Activated CD8-positive, alpha-beta memory T cell treated with anti-CD3 and anti-CD28 coated beads, Interleukin-2, amount 50 U/mL, for 4 hours (primary cell): ENCODE results near the gene ZNF480.
"Not testable (repeated sequence)": the region's sequence is repeated elsewhere in the genome, so short reads cannot be mapped to it uniquely, and the experiment has no call there.

ENCODE experiments used
- DNase-seq: peaks from one replicate; pipeline ENCODE4 v3.0.0-alpha.2; 2020

The ZNF480 gene

DNA sequence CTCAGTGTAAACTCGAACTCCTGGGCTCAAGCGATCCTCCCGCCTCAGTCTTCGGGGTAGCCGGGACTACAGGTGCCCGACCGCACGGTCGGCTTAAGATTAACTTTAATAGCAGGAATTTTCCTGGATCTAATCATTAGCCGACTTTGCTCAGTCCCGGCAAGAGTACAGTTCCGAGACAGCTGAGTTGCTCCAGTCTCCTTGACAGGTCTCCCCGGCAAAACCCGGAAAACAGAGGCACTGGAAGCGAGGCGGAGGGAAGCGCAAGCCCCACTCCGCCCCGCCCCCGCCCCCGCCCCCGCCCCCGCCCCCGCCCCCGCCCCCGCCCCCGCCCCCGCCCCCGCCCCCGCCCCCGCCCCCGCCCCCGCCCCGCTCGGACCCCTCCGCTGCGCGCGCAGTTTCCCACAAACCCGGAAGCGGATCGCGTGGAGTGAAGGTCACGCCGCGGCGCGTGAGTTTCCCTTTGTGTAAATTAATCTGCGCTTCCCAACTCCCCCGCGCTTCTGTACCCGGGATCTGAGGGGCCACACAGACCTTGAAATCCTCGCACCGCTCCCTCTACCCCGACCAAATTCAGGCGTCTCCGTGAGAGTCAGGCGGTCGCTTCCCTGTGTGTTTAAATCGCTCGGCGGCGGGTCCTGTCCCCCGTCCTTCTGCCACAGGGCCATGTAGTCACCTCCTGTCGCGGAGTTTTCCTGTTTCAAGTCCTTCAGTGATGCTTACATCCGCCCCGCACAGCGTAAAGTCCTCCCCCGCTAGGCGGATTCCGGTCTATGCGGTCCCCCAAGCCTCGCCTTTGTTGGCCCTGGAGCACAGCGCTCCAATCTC is at the start of gene ZNF480:
TSS of gene ZNF480 (plus strand) at position 397 of the 828 bp plus-strand sequence. CDS start 3,244 bp downstream, outside the sequence.
- DNase-seq, result peak; percentile 84

DNA sequence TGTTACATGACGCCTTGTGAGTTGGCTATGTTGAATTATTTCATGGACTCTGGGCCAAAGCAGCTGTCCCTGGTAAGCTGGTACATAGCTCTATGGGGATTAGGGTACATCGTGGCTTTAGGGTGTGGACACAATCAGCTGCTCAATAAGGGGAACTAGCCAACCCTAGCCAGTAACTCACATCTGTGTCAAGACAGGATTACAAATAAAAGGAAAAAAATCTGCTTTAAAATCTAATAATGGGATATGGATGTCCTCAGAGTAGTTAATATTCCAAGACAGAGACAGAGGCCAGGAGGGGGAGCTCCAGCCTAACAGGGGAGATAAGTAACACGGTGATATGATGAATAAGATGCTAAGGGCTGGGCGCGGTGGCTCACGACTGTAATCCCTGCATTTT is 48.7 kb upstream of the ZNF480 start:
- DNase-seq, result peak; percentile 62

DNA sequence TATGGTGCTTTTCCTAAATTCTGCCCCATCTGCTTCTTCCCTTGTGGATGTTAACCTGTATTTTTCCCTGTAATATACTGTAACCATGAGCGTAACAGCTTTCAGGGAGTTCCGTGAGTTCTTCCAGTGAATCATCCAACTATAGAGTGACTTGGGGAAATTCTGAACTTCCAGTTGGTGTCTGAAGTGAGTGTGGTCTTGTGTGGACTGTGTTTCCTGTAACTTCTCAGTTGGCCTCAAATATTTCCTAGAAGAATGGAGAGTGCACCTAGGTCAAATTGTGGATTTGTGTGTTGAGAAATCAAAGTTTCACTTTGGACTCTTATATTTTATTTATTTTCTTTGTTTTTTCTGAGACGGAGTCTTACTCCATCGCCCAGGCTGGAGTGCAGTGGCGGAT is 38.5 kb upstream of the ZNF480 start:
- no peak for DNase-seq

DNA sequence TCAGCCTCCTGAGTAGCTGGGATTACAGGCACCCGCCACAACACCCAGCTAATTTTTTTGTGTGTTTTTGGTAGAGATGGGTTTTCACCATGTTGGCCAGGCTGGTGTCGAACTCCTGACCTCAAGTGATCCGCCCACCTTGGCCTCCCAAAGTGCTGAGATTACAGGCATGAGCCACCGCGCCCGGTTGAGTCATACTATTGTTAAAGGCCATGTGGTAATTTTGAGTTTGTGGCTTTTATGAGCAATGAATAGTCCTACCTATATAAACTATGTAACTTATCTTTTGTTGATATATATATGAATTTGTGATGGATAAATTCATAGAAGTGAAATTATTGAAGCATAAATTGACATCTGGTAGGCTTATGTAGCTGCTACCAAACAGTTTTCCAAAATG is 31.4 kb upstream of the ZNF480 start:
- not testable (repeated sequence) for DNase-seq

DNA sequence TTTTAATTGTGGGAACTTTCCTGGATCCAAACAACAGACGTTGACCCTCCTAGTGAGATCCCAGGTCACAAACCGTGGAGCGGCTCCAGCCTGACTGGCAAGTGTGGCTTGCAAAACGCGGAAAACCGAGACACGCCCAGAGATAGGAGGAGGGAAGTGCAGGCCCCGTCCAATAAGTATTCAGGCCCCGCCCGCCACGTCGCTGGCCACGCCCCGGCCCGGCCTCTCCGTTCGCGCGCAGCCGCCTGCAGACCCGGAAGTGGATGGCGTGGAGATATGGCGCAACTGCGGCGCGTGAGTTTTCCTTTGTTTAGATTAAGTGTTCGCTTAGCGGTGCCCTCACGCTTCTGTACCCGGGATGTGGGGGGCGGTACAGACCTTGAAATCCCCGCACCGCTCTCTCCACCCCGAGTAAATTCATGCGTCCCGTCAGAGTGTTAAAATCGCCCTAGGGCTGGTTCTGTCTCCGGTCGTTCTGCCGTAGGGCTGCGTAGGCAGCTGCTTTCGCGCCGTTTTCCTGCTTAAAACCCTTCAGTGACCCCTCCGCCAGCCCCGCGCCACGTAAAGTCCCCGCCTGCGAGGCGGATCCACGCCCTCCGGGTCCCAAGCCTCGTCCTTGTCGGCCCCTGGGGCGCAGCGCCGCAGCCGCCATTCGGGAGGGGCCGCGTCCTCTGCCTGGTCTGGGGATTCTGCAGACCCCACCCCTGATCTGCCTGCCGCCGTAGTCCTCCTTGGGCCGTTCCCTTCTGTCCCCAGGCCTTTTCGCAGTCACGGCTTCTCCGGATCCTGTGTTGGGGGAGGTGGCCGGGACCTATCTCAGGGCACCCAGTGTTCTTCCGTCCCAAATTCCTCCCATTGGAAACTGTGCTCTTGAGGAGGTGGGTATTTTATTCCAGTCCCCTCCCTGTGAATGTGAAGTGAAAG is 27.4 kb upstream of the ZNF480 start, which contains the start of gene ZNF766:
TSS of gene ZNF766 (plus strand) at position 250 of the 924 bp plus-strand sequence. CDS start at position 277, 27 bp downstream.
- DNase-seq, result peak; percentile 99

DNA sequence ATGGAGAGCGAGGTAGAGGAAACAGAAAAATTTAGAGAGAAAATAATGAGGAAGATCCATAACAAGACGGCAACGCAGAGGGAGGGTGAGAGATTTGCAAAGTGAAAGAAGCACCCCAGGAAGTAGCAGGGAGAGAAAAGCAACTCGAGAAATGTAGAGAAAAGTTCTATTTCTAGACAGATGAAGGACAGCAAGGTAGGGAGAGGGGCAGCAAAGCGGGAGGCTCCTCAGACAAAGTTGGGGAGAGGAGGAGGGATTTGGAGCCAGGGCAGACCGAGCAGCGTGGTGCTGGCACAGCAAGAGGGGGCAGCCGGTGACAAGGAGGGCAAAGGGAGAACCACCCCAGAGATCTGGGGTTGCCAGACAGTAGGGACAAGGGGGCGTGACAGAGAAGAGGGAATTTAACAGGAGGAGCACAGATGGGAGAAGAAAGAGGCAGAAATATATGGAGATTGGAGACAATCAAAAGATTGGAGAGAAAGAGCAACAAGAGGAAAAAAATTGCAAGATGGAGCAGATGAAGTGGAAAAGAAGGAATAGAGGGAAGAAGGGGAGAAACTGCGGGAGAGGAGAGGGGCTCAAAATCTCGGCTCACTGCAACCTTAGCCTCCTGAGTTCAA is 26.6 kb upstream of the ZNF480 start:
- no peak for DNase-seq

DNA sequence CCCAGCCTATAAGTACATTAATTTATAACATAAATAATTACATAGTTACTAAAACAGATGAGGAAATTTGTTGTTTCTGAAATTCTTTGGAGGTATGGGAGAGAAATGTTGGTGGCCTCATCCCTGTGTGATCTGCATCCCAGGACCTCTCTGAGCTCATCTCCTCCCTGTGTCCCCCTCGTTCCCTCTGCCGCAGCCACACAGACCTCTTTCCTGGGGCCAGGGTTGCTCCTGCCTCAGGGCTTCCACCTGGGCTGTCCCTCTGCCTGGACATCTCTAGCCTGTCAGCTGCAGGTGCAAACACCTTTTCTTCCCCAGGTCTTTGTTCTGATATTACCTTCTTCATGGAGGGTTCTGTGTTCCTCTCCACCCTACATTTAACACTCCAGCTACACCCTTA is 23.7 kb upstream of the ZNF480 start:
- no peak for DNase-seq

DNA sequence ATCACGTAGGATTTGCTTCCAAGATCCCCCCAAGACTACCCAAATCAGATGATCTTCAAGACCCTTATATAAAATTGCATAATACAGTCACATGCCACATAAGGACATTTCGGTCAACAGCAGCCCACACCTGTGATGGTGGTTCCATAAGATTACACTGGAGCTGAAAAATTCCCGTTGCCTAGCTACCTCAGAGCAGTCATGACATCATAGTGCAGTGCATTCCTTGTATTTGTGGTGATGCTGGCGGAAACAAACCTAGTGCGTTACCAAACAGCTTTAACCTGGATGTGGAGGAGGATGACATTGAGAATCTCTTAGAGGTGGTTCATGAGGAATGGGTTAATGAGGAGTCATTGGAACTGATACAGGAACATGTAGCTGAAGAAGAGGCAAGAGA is 22.8 kb upstream of the ZNF480 start:
- DNase-seq, result no peak

DNA sequence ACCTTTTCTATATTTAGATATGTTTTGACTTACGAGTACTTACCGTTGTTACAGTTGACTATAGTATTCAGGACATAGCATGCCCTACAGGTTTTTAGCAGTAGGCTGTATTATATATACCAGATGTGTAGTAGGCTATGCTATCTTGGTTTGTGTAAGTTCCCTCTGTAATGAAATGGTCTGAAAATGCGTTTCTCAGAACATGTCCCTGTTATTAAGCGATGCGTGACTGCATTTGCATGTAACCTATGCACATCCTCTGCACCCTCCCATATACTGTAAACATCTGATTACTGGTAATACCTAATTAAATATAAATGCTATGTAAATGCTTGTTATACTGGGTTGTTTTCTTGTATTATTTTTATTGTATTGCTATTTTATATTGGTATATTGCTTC is 21.0 kb upstream of the ZNF480 start:
- no peak for DNase-seq

DNA sequence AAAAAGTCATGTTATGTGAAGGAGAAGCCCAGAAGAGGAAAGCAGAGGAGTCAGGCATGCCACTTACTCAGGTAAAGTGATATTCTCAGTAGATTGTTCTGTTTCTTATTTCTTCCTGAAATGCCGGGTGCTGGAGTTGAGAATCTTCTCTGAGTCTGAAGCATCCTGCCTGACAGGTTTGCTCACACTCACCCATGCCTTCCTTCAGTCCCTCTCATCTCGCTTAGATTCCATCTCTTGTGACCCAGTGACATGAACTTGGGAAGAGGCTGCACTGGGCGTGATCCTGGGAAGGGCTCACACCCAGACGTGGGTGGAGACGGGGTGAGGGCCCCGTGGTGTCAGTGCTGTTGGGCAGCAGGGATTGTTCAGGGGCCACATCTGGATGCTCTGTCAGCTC is 19.5 kb upstream of the ZNF480 start:
- DNase-seq, result no peak

DNA sequence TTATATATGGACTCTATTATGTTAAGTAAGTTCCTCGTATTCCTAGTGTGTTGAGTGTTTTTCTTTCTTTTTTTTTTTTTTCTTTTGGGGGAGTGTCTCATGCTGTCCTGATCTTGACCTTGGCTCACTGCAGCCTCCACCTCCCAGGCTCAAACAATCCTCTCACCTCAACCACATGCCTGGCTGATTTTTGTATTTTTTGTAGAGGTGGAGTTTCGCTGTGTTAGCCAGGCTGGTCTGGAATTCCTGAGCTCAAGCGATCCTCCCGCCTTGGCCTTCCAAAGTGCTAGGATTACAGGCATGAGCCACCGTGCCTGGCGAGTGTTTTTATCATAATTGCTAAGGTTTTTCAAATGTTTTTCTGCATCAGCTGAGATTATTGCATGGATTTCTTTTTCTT is 10.7 kb upstream of the ZNF480 start:
- DNase-seq, result no peak

DNA sequence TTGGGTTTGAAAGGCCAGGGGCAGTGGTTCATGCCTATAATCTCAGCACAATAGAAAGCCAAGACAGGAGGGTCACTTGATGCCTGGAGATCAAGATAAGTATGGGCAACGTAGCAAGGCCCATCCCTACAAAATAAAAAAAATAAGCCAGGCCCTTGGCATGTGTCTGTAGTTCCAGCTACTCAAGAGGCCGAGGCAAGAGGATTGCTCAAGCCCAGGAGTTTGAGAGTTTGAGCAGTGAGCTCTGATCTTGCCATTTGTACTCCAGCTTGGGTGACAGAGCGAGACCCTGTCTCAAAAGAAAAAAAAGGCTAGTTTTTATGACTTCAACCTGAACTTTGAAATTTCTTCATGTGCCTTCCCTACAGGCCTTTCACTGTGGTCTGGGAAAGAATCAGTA is 5.2 kb upstream of the ZNF480 start:
- no peak for DNase-seq

DNA sequence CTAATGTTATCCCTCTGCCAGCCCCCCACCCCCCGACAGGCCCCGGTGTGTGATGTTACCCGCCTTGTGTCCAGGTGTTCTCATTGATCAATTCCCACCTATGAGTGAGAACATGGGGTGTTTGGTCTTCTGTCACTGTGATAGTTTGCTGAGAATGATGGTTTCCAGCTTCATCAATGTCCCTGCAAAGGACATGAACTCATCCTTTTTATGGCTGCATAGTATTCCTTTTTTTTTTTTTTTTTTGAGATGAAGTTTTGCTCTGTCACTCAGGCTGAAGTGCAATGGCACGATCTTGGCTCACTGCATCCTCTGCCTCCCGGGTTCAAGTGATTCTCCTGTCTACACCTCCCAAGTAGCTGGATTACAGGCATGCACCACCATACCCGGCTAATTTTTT is 4.0 kb upstream of the ZNF480 start:
- DNase-seq, result not testable (repeated sequence)

DNA sequence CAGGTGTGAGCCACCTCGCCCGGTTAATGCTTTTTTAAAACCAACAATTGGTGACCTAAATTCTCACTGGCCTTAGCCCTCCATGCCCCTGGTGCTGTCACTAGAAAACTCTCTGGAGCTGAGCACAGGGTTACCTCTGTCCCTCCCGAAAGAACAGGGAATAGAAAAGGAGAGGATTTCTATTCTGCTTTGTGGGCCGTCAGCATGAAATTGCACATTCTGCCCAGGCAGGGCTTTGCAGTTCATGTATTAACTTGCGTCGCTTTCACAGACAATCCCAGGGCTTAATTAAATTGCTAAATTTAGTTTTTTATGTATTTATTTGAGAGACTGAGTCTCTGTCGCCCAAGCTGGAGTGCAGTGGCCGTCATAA is 583 bp upstream of the ZNF480 start:
- no peak for DNase-seq

DNA sequence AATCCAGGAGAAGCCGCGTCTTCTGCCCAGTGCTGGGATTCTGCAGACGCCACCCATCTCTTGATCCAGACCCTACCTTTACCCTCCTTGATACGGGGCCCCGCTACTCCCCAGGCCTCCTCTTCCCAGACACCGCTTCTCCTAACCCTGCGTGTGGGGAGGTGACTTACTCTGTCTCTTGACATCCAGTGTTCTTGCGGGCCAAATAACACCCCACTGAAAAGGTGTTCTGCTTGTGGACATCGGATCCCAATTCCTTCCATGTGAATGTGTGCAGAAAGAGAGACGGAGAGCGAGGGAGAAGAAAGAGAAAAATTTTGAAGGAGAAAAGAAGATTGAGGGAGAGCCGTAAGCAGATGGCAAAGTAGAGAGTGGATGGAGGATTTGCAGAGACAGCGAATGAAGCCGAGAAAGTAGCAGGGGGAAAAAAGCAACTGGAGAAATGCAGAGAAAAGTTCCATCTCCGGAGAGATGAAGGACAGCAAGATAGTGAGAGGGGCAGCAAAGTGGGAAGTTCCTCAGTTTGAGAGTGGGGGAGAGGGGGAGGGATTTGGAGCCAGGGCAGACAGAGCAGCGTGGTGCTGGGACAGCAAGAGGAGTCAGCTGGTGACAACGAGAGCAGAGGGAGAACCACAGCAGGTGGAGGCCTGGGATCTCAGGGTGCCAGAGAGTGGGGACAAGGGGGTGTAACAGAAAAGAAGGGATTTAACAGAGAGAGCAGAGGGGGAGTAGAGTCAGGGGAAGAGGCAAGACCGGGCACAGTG is 814 bp downstream of the ZNF480 start:
- DNase-seq, result no peak

DNA sequence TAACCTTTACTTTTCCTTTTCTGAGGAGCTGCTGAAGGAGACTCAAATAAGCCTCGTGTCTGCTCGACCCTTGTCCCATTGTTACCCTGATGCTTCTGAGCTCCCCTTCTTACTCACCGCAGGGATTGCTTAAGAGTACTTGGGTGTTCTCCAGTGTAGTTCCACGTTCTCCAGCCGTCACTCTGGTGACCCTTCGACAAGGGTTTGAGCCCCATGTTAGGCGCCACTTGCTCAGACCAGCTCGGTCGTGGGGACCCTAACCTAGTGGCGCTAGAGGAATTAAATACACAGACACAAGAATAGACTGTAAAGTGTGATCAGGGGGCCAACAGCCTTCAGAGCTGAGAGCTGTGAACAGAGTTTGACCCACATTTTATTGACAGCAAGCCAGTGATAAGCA is 10.3 kb downstream of the ZNF480 start:
- no peak for DNase-seq

DNA sequence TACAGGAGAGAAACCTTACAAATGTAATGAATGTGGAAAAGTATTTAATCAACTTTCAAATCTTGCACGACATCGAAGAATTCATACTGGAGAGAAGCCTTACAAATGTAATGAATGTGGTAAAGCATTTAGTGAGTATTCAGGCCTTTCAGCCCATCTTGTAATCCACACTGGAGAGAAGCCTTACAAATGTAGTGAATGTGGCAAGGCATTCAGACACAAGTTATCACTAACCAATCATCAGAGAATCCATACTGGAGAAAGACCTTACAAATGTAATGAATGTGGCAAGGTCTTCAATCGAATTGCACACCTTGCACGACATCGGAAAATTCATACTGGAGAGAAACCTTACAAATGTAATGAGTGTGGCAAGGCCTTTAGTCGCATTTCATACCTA is 25.5 kb downstream of the ZNF480 start:
- DNase-seq, result no peak

DNA sequence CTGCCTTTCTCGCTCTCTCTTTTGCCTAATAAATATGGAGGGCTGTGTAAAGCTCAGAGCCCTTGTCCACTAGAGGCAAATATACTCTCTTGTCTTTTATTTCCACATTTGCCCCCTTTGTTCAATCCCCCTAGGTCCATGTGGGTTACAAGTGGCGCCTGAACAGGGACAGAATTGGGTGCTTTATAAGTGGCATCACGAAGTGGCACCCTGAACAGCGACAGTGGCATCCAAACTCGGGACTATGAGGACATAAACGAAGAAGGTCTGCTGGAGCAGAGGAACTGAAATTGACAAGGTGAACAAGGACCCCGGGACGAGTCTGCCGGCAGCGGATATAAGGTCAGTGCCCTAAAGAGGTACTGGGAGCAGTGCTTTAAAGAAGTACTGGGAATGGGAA is 34.8 kb downstream of the ZNF480 start:
- no peak for DNase-seq

DNA sequence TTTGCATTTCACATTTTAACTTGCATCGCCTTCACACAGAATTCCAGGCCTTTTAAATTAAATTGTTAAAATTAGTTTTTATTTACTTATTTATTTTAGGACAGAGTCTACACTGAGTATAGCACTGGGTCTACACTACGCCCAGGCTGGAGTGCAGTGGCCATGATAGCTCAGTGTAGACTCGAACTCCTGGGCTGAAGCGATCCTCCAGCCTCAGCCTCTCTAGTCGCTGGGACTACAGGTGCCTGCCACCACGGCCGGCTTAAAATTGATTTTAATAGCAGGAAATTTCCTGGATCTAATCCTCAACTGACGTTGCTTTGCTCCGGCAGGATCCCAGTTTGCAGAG is 38.8 kb downstream of the ZNF480 start:
- no peak for DNase-seq

DNA sequence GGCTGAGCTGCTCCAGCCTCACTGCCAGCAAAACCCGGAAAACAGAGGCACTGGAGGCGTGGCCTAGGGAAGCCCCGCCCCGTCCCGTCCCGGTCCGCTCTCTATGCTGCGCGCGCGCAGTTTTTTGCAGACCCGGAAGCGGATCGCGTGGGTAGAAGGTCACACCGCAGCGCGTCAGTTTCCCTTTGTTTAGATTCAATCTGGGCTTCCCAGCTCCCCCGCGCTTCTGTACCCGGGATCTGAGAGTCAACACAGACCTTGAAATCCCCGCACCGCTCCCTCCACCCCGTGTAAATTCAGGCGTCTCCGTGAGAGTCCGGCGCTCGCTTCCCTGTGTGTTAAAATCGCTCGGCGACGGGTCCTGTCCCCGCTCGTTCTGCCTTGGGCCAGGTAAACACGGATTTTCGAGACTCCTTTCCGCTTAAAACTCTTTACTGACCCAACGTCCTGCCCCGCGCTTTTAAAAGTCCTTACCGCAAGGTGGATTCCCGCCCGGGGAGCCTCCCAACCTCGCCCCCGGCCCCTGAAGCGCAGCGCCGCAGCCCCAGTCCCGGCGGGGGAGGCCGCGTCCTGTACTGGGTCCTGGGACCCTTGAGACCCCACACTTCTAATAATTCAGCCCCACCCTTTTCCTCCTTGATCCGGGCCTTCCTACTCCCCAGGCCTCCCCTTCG is 39.3 kb downstream of the ZNF480 start, which contains the start of gene ZNF610:
TSS of gene ZNF610 (plus strand) at position 127 of the 674 bp plus-strand sequence. CDS start 12,930 bp downstream, outside the sequence.
- peak; percentile 86 for DNase-seq

DNA sequence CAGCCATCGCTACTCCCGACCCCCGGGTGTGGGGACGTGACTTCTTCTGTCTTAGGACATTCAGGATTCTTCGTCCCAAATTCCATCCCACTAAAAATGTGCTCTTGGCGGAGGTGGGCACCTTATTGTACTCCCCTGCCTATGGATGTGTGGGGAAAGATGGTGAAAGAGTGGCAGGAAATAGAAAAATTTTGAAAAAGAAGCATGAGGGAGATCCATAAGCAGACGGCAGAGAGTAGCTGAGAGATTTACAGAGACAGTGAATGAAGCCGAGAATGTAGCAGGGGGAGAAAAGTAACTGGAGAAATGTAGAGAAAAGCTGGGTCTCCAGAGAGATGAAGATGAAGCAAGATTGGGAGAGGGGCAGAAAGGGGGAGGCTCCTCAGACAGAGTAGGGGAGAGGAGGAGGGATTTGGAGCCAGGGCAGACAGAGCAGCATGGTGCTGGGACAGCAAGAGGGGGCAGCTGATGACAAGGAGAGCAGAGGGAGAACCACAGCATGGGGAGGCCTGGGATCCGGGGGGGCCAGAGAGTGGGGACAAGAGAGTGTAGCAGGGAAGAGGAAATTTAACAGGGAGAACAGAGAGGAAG is 39.9 kb downstream of the ZNF480 start:
- DNase-seq, result no peak

DNA sequence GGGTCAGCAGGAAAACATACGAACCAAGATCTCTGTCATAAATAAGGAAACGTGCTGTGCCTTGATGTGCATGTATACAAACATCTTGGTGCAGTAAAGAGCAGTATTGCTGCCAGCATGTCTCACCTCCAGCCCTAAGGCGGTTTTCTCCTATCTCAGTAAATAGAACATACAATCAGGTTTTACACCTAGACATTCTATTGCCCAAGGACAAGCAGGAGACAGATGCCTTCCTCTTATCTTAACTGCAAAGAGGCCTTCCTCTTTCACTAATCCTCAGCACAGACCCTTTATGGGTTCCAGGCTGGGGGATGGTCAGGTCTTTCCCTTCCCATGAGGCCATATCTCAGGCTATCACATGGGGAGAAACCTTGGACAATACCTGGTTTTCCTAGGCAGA is 42.1 kb downstream of the ZNF480 start:
- not testable (repeated sequence) for DNase-seq
